Measurements from ENCODE around the gene LRRC34. TPM values are rescaled to one million over a fixed set of nuclear protein-coding genes. Genes with fewer than 3 reads are reported as not detected.

Gene LRRC34
- total RNA-seq, 1 donor from 2014 or later = 0.60 TPM

DNA sequence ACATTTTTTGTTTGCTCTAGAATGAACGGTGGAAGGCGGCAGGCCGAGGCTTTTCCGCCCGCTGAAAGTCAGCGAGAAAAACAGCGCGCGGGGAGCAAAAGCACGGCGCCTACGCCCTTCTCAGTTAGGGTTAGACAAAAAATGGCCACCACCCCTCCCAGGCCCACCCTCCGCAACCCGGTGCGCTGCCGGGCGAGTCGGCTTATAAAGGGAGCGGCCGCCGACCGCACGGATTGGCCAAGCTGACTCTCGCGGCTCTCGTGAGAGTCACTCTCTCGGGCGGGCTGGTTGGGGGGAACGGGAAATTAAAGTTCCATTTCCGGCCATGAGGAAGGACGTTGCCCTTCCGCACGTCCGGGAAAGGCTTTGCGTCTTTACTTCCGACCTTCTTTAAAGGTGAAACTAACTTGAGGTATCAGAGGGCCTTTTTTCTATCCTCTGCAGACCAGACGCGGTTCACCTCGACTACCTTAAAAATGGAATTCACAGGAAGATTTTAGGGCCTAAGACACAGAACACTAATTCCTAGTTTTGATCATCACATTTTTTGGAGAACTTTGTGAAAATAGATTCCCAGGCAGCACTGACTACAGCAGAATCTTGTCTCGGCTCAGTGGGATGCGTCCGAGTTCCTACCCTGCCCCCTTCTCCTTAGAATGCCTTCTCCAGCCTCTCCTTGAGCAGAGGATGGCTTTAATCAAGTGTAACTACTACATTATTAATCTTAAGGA, 47.7 kb downstream of the LRRC34 start, which contains the start of gene TERC:
Gene TERC, minus strand, starts transcription at position 179 of the 731 bp plus-strand sequence.
- DNase-seq (ENCODE audit: low read depth in 2 of 2) = peak; percentile 80 to 92

DNA sequence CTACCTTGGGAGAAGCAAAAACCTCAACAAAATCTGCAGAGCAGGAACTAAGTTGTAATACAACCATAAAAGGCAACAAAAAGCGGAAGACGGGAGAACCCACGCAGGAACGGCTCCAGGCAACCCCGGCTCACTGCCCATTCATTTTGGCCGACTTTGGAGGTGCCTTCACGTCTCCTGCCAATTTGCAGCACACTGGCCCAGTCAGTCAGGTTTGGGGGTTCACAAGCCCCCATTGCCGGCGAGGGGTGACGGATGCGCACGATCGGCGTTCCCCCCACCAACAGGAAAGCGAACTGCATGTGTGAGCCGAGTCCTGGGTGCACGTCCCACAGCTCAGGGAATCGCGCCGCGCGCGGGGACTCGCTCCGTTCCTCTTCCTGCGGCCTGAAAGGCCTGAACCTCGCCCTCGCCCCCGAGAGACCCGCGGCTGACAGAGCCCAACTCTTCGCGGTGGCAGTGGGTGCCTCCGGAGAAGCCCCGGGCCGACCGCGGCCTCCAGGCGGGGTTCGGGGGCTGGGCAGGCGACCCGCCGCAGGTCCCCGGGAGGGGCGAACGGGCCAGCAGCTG, 48.3 kb downstream of the LRRC34 start:
- DNase-seq (ENCODE audit: low read depth in 2 of 2) = peak; percentile 40 to 51

DNA sequence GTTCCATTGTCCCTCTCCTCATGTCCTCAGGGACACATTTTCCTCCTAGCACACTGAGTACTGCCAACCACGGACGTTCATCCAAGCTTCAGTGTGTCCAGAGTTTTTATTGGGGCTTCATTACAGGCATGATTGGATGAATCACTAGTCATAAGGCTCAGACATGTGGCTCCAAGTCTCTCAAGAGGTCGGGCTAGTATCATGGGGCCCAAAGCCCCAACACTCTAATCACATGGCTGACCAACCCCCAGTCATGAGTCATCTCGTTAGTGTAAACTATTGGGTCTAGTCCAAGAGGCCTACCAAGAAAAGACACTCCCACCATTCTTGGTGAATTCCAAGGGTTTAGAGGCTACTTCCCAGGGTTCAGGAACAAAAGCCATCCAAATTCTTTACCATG, 52.2 kb downstream of the LRRC34 start:
- DNase-seq (ENCODE audit: low read depth in 2 of 2) = peak in 1 of 2 donors; percentile 67

DNA sequence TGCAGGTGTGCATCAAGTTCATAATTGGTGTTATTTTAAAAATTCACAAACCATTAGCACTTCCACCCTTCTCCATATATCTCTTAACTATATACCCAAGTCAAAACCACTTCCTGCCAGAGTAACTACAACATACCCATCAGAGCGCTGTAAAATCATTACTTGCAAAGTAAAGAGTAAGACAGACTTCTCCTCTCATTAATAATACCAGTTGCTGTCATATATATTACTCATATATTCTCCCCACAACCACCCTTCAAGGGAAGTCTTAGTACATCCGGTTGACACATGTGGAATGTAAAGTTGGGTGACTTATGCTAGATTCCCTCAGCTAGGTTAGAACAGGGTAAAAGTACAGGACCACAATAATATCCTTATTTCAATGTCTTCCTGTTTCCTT, 53.4 kb downstream of the LRRC34 start:
- peak in 1 of 2 donors; percentile 90 for DNase-seq (ENCODE audit: low read depth in 2 of 2)

DNA sequence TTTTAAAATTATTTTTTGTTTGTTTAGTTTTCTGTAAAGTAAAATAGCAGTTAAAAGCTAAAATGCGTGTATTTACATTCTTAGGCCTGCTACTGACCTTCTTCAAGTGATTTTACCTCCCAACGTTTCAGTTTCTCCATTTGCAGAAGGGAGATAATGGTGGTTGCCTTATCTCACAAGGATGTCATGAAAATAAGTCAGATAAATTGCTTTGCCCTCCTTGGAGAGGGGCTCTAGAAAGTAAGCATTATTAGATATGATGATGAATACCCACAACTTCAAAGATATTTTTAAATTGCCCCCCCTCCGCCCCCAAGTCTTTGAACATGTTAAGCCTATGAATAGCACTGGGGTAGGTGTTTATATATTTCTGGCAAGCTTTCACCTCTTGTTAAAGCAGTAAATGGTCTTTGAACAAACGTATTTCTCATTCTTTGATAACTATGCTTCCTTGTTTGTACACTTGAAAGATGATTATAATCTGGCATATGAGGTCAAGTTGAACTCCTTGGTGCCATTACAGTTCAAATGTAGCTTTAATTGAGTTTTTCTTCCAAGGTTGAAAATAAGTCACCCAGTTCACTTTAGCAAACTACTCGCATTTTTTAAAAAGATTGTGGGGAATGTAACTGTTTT, 54.2 kb downstream of the LRRC34 start:
- no peak for DNase-seq (ENCODE audit: low read depth in 2 of 2)

DNA sequence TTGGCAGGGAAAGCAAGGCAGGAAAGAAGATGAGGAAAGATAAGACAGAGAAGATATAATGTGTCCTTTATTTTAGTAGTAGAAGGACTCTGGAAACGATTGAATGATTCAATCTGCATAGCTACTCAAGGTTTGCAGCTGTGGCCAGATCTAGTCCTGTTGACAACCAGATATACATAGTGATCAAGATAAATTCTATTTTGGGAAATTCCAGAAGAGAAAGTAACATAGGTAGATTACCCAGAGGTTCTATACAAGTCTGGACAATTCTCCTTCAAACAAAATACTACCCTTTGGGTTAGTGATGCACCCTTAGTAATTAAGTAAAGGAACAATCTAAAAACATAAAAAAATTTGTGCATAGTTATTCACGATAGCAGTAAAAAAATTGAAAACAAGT, 57.2 kb downstream of the LRRC34 start:
- DNase-seq (ENCODE audit: low read depth in 2 of 2) = no peak

DNA sequence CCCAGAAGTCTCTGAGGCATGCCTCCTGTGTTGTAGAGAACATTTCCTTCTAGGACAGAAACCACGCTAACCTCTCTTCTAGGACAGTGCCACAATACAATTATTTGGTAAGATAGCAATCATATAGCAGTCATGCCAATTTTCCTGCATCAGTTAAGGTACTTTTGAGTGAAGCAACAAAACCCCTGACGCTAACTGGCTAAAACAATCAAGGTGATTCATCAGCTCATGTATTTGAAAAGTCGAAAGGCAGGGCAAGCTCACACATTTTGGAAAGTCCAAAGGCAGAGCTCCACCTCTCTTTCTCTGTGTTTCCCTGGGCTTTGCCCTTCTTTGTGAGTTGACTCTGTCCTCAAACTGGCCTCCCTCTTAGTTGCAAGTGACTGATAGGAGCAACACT, 58.0 kb downstream of the LRRC34 start:
- no peak for DNase-seq (ENCODE audit: low read depth in 2 of 2)

DNA sequence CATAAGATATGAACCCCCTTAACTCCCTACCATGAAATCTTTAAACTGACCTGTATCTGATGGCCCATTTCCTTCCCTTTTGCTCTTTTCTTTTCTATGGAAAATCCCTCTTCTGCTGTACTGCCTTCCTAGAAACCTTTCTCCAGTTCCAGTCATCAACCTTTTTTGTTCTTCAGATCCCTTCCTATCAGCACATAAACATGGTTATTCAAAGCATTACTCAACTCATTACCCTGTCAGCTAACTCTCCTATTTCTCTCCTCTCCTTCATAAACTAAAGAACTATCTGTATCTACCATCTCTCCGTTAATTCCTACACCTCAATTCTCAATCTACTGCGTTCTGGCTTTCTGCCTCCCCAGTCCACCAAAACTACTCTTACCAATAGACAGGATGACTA, 60.8 kb downstream of the LRRC34 start:
- DNase-seq (ENCODE audit: low read depth in 2 of 2) = no peak

DNA sequence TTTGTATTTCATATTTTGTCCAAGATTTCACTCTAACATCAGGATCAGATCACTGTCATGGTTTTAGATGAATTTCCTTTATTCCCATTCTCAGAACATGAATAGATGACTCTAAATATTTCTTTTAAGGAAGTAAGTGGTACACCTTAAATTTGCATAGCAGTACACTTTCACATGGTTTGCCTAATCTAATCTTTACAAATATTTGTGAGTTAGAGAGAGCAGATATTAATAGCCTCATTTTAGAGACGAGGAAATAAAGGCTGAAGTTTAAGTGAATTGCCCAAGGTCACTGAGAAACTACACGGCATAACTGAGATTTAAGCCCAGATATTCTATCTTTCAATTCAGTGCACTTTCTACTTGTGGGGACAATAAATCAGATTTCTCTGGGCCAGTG, 62.0 kb downstream of the LRRC34 start:
- DNase-seq (ENCODE audit: low read depth in 2 of 2) = no peak

DNA sequence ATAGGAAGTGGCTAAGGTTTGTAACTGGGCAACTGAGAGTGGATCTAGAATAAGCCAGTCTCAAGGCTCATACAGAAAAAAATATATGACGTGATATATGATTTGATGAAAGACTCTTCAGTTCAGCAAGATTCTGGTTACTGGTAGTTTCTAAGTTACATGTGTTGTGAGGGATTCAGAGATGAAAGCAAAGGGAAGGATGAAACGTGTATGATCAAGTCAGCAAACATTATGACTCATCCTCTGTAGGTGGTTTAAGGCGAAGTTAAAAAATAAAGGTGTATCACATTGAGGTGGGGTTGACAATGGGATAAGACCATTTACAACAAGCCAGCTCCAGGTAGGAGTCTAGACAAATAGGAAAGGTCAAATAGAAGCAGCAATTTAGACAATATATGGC, 64.0 kb downstream of the LRRC34 start:
- no peak for DNase-seq (ENCODE audit: low read depth in 2 of 2)

DNA sequence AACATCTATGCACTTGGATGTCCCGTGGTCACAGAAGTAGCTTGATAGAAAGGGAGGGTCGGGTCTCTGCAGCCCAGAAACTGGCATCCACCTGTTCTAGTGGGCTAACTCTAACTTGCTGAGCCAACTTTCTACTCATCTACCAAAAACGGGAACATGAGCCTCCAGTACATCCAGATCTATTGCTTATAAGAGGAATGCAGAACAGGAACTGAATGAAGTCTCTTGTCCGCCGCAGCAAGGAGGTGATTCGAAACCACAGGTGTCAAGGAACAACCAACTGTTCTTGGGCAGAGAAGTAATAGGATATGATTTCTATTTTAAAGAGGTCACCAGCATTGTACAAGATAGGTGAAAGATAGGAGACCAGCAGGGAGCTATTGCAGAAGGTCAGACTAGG, 65.8 kb downstream of the LRRC34 start:
- DNase-seq (ENCODE audit: low read depth in 2 of 2) = no peak

DNA sequence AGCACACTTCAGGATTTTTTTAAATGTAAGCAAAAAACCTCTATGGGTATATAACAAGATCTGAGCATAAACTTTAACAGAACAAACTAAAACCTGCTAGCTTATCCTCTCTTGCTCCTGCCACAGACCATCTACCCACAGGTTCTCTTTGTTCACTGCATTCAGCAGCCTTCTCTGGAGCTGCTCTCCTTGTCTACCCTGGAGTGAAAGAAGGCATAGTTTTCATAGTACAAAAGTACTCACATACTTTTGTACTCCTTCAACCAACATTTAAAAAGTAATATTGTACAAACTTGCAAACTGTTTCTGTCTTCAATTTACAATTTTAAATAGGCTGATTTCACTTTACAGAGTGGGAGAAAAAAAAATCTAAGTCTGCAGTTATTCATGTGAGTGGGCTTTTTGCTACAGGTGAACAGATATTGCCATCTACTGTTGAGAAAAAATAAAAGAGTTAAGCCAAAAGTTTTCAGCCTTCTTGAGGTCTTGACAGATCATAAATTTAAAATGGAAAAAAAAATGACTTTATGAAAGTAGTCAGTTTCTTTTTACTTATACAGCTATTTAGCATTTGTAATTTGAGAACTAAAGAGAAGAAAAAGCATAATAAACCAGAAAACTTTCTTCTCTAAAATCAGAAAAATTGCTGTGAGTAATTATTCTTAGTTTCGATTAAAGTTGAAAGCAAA, 68.2 kb downstream of the LRRC34 start:
- peak; percentile 33 to 35 for DNase-seq (ENCODE audit: low read depth in 2 of 2)

Other genes with a start within 250 kb of the LRRC34 start
- 2.2 and 28.3 TPM in 2 replicates for gene MECOM, start 149.2 kb downstream of the LRRC34 start, total RNA-seq
- 118 and 137 TPM in 2 replicates for gene TERC, start 47.8 kb downstream of the LRRC34 start, total RNA-seq
- 0.99 and 2.0 TPM in 2 replicates for gene ACTRT3, start 43.3 kb downstream of the LRRC34 start, total RNA-seq
- 15.0 and 20.0 TPM in 2 replicates for gene MYNN, start 39.5 kb downstream of the LRRC34 start, total RNA-seq
- gene LRRIQ4, start within 50 bp of the LRRC34 start, total RNA-seq = not detected in 2 replicates
- not detected in 2 replicates for gene LRRC31, start 57.0 kb upstream of the LRRC34 start, total RNA-seq
- gene SAMD7, start 98.7 kb upstream of the LRRC34 start, total RNA-seq = not detected in 2 replicates
- gene SEC62, start 153.9 kb upstream of the LRRC34 start, total RNA-seq = 16.8 and 33.9 TPM in 2 replicates
- gene GPR160, start 225.1 kb upstream of the LRRC34 start, total RNA-seq = 0.99 and 1.7 TPM in 2 replicates